ENCODE measurements around the gene DNAJB6. TPM values are rescaled to one million over a fixed set of nuclear protein-coding genes. Genes with fewer than 3 reads are reported as not detected.

The DNAJB6 gene
- total RNA-seq, 3 donors from 2014 or later (not counting 1 experiment from before 2014, with no cell fraction given) = 309 to 343 (median 340) TPM

GRCh38 chr7:157422279-157422678, 85.5 kb downstream of the DNAJB6 start:
- Mint-ChIP-seq H3K4me1 (no peaks in the 10 kb centered on the region), H3K4me3 (no peak overlapping the region), H3K27me3 (ENCODE audit: low read depth in 2 of 2) (no peaks in the 10 kb centered on the region), H3K9me3 (no peaks in the 10 kb centered on the region), H3K27ac (no peak overlapping the region), H3K36me3 (peaks cover under 1% of the 10 kb centered on the region)
- H3K27me3 ChIP-seq (ENCODE audit: control insufficient read depth, insufficient read depth, low read length) = no peaks in the 10 kb centered on the region
- 92% methylated on average over 23 of the region's 23 CpGs for WGBS (ENCODE audit: insufficient coverage)
- intact Hi-C loops (cut with micrococcal nuclease) = no loop called here
- no peak for DNase-seq
- H3K27ac ChIP-seq (ENCODE audit: low read length) = no peak overlapping the region
- H3K9me3 ChIP-seq (ENCODE audit: control insufficient read depth, insufficient read depth, low read length) = no peaks in the 10 kb centered on the region
- H3K36me3 ChIP-seq (ENCODE audit: control insufficient read depth, insufficient read depth, low read length) = peaks cover 5% of the 10 kb centered on the region
- no peak for TF ChIP-seq CTCF (IDR thresholded peaks at IDR 0.05)
- ATAC-seq = no peak
- H3K4me3 ChIP-seq (ENCODE audit: low read length) = no peak overlapping the region
- no peaks in the 10 kb centered on the region for H3K4me1 ChIP-seq (ENCODE audit: control insufficient read depth, insufficient read depth, low read length)

- H3K4me3 Mint-ChIP-seq = no peak overlapping the region
- WGBS (ENCODE audit: insufficient coverage) = 87% methylated on average over 12 of the region's 12 CpGs
- H3K27ac ChIP-seq (ENCODE audit: low read length) = no peak overlapping the region
These were observed 86.5 kb downstream of the DNAJB6 start for GRCh38 chr7:157423348-157423747.

GRCh38 chr7:157423886-157424565, 87.2 kb downstream of the DNAJB6 start:
- WGBS (ENCODE audit: insufficient coverage) = 91% methylated on average over 31 of the region's 31 CpGs
- Mint-ChIP-seq H3K4me1 (no peaks in the 10 kb centered on the region), H3K4me3 (no peak overlapping the region), H3K27ac (no peak overlapping the region), H3K36me3 (no peaks in the 10 kb centered on the region), H3K27me3 (ENCODE audit: low read depth in 2 of 2) (no peaks in the 10 kb centered on the region), H3K9me3 (no peaks in the 10 kb centered on the region)
- no peak for TF ChIP-seq CTCF (IDR thresholded peaks at IDR 0.05)
- ATAC-seq = no peak
- intact Hi-C loops (cut with micrococcal nuclease) = no loop called here
- no peak overlapping the region for H3K4me3 ChIP-seq (ENCODE audit: low read length)
- H3K4me1 ChIP-seq (ENCODE audit: control insufficient read depth, insufficient read depth, low read length) = no peaks in the 10 kb centered on the region
- DNase-seq = no peak
- H3K27me3 ChIP-seq (ENCODE audit: control insufficient read depth, insufficient read depth, low read length) = no peaks in the 10 kb centered on the region
- no peaks in the 10 kb centered on the region for H3K36me3 ChIP-seq (ENCODE audit: control insufficient read depth, insufficient read depth, low read length)
- H3K27ac ChIP-seq (ENCODE audit: low read length) = no peak overlapping the region
- no peaks in the 10 kb centered on the region for H3K9me3 ChIP-seq (ENCODE audit: control insufficient read depth, insufficient read depth, low read length)

More at GRCh38 chr7:157423348-157423747, 86.5 kb downstream of the DNAJB6 start:
- Histone ChIP-seq H3K27me3 (ENCODE audit: control insufficient read depth, insufficient read depth, low read length) (no peaks in the 10 kb centered on the region), H3K4me1 (ENCODE audit: control insufficient read depth, insufficient read depth, low read length) (no peaks in the 10 kb centered on the region), H3K36me3 (ENCODE audit: control insufficient read depth, insufficient read depth, low read length) (no peaks in the 10 kb centered on the region), H3K9me3 (ENCODE audit: control insufficient read depth, insufficient read depth, low read length) (no peaks in the 10 kb centered on the region), H3K4me3 (ENCODE audit: low read length) (no peak overlapping the region)
- Mint-ChIP-seq H3K36me3 (no peaks in the 10 kb centered on the region), H3K4me1 (no peaks in the 10 kb centered on the region), H3K27ac (no peak overlapping the region), H3K9me3 (no peaks in the 10 kb centered on the region), H3K27me3 (ENCODE audit: low read depth in 2 of 2) (no peaks in the 10 kb centered on the region)
- no peak for ATAC-seq
- intact Hi-C loops (cut with micrococcal nuclease) = no loop called here
- DNase-seq = no peak
- TF ChIP-seq CTCF (IDR thresholded peaks at IDR 0.05) = no peak
